Osteoblast (primary cell): Measurements from ENCODE around the gene CDYL. TPM values are rescaled to one million over a fixed set of nuclear protein-coding genes. Genes with fewer than 3 reads are reported as not detected.

Experiments
- DNase-seq: peaks from one replicate; pipeline ENCODE4 v3.0.0; 2011; ENCODE audit warnings: low spot score, mixed read lengths; ENCODE audit not compliant: insufficient read length; ENCODE audit errors: missing footprints
- H2AFZ ChIP-seq: 2 replicates; pipeline ENCODE4 v1.6.0; 2011; ENCODE audit warnings: mild to moderate bottlenecking, low read length
- H3K27ac ChIP-seq: 2 replicates; pipeline ENCODE4 v1.5.1; 2011; ENCODE audit warnings: mild to moderate bottlenecking, low read depth, low read length, moderate library complexity
- H3K27me3 ChIP-seq: 2 replicates; pipeline ENCODE4 v1.6.0; 2012; ENCODE audit warnings: mild to moderate bottlenecking, control low read depth, inconsistent platforms, low read length, moderate library complexity; ENCODE audit not compliant: insufficient read depth
- H3K36me3 ChIP-seq: 2 replicates; pipeline ENCODE4 v1.5.1; 2011; ENCODE audit warnings: mild to moderate bottlenecking, low read length, control low read depth, moderate library complexity; ENCODE audit not compliant: insufficient read depth
- H3K4me1 ChIP-seq: 2 replicates; pipeline ENCODE4 v1.5.1; 2011; ENCODE audit warnings: mild to moderate bottlenecking, low read length, control low read depth, moderate library complexity; ENCODE audit not compliant: insufficient read depth
- H3K4me2 ChIP-seq: 2 replicates; pipeline ENCODE4 v1.6.0; 2011; ENCODE audit warnings: mild to moderate bottlenecking, low read length; ENCODE audit not compliant: insufficient read depth
- H3K4me3 ChIP-seq: fragments of 200-600 bp; sonication (generic); 3 replicates; pipeline ENCODE4 v1.5.1; 2012; ENCODE audit warnings: mild to moderate bottlenecking, low read length, inconsistent platforms; ENCODE audit not compliant: insufficient read depth
- H3K79me2 ChIP-seq: 2 replicates; pipeline ENCODE4 v1.6.0; 2012; ENCODE audit warnings: mild to moderate bottlenecking, low read length, control low read depth, inconsistent platforms; ENCODE audit not compliant: insufficient read depth
- H3K9me3 ChIP-seq: 2 replicates; pipeline ENCODE4 v1.5.1; 2011; ENCODE audit warnings: low read depth, low read length, control low read depth
- H4K20me1 ChIP-seq: 2 replicates; pipeline ENCODE4 v1.6.0; 2012; ENCODE audit warnings: mild to moderate bottlenecking, low read length, control low read depth; ENCODE audit not compliant: insufficient read depth
- total RNA-seq: library from RNA; depleted of rRNA; stranded (reverse); fragments of >200 nt; gene quantifications from 2 replicates; pipeline ENCODE4 v1.2.3, GENCODE V29; 2012
- TF ChIP-seq, protein P1 (sequence below): IDR thresholded peaks from 2 replicates; pipeline ENCODE4 v1.5.1; 2011; ENCODE audit warnings: mild to moderate bottlenecking, low read depth, low read length, moderate library complexity; ENCODE audit errors: extremely low read depth

CDYL gene
- total RNA-seq, 1 donor: 106 TPM

DNA sequence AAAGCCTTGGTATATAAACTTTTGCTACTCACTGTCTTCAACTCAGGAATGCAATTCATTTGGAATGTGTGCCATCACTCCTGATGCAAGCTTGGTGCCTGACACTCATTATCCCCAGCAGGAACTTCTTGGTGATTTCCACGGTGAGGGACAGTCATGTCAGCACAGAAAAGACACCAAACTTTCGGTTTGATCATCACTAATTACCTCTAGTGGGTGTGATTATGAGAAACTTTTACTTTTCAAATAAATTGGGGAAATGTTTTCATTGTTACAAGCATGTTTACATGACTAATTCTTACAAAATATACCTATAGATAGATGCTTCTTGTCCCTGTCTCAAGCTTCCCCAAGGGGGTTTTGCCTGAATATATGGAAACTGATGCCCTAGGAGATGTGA, 186.7 kb downstream of the CDYL start:
- no peaks in the 10 kb centered on the region for H3K36me3 ChIP-seq
- no peak overlapping the region for H3K4me2 ChIP-seq
- DNase-seq: no peak
- H4K20me1 ChIP-seq: no peaks in the 10 kb centered on the region
- TF ChIP-seq, protein P1, sequence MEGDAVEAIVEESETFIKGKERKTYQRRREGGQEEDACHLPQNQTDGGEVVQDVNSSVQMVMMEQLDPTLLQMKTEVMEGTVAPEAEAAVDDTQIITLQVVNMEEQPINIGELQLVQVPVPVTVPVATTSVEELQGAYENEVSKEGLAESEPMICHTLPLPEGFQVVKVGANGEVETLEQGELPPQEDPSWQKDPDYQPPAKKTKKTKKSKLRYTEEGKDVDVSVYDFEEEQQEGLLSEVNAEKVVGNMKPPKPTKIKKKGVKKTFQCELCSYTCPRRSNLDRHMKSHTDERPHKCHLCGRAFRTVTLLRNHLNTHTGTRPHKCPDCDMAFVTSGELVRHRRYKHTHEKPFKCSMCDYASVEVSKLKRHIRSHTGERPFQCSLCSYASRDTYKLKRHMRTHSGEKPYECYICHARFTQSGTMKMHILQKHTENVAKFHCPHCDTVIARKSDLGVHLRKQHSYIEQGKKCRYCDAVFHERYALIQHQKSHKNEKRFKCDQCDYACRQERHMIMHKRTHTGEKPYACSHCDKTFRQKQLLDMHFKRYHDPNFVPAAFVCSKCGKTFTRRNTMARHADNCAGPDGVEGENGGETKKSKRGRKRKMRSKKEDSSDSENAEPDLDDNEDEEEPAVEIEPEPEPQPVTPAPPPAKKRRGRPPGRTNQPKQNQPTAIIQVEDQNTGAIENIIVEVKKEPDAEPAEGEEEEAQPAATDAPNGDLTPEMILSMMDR: no peak
- H3K79me2 ChIP-seq: no peaks in the 10 kb centered on the region
- no peak overlapping the region for H3K27ac ChIP-seq
- peaks cover 3% of the 10 kb centered on the region for H3K27me3 ChIP-seq
- no peak overlapping the region for H2AFZ ChIP-seq
- no peaks in the 10 kb centered on the region for H3K9me3 ChIP-seq
- no peak overlapping the region for H3K4me3 ChIP-seq
- H3K4me1 ChIP-seq: no peaks in the 10 kb centered on the region

DNA sequence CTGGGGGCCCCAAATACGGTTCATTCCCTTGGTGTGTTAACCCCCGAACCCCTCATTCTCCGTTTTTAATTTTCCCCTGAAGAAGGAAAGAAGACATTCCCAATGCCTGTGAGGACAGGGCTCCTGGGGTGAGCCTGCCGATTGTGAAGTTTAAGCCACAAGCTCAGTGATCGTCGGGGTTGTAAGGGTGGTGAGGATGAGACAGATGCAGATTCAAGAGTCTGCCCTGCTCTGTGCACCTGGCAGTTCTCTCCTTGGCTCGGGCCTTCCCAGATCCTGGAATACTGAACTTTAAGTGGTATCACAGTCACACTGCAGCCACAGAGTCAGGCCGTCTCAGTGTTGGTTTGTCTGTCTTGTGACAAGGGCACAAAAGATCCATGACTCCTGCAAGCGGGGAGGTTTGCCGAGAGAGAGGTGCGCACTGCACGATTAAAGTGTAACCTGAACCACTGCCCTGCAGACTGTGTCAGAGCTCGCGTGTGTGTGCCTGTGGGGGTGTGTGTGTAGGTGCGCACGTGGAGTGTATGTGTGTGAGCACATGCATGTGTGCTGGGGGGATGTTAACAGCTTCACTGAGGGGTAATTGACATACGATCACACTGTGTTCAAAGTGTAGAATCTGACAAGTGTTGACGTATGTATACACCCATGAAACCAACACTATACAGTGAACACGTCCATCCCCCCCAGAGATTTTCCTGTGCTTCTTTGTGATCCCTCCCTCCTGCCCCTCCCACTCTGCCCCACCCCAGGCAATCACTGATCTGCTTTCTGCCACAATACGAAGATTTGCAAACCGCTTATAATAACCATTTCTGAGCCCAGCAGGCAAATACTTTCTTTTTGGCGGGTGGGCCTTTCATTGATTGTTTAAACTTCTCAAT, 188.7 kb downstream of the CDYL start:
- Histone ChIP-seq H3K4me3 (no peak overlapping the region), H3K27ac (no peak overlapping the region), H3K4me1 (no peaks in the 10 kb centered on the region), H4K20me1 (no peaks in the 10 kb centered on the region), H2AFZ (no peak overlapping the region), H3K4me2 (no peak overlapping the region), H3K9me3 (no peaks in the 10 kb centered on the region), H3K36me3 (no peaks in the 10 kb centered on the region), H3K79me2 (no peaks in the 10 kb centered on the region), H3K27me3 (peaks cover 3% of the 10 kb centered on the region)
- TF ChIP-seq, protein P1: no peak
- peak; percentile 30 for DNase-seq

DNA sequence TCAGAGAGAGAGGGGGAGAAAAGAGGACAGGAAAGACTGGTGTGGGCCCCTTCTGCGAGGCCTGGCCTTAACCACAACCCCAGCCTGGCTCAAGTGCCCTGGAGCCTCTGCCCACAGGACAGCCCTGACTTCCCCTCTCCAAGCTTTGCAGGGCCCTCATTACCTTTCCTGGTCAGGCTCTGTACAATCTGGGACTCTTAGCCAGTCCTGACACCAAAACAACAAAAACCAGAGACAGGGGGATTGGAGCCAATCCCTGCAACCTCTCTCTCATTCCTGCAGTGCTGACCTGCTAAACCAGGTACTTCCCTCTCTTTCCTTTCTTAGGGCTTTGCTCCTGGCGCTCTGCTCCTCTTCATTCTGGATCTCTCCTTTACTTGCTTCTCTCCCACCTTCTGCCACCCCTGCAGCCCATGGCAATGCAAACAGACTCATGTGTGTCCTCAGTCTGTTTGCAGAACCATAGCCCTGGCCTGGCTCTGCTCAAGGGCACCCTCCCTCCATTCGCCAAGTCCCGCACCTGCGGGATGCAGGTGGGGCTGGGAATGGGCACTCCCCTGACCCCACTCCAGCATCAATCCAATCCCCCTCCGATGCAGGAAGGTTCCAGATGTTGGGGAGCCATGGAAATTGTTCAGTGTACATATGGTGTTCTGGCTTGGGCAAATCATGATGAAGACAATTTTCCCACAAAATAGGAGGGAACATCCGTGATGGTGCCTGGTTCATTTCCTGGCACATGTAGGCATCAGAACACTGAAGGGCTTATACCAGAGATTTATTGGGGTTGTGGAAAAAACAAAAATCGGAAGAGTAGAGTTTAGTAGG, 189.6 kb downstream of the CDYL start:
- H3K4me1 ChIP-seq: no peaks in the 10 kb centered on the region
- TF ChIP-seq, protein P1: no peak

More for the DNA sequence above, 189.6 kb downstream of the CDYL start:
- H4K20me1 ChIP-seq: no peaks in the 10 kb centered on the region
- no peaks in the 10 kb centered on the region for H3K36me3 ChIP-seq
- H3K27me3 ChIP-seq: peaks cover 9% of the 10 kb centered on the region
- H3K9me3 ChIP-seq: no peaks in the 10 kb centered on the region
- H2AFZ ChIP-seq: no peak overlapping the region
- H3K27ac ChIP-seq: no peak overlapping the region
- no peak overlapping the region for H3K4me2 ChIP-seq
- no peak for DNase-seq
- H3K79me2 ChIP-seq: no peaks in the 10 kb centered on the region
- no peak overlapping the region for H3K4me3 ChIP-seq
